AG09319 (cell line): ENCODE results near the gene TLR8.

ENCODE experiments used
- DNase-seq: peaks from one replicate; pipeline ENCODE4 v3.0.0-alpha.2; 2010; ENCODE audit warnings: low read depth; ENCODE audit errors: extremely low read depth
- CTCF ChIP-seq: IDR thresholded peaks from 2 replicates; pipeline ENCODE4 v1.5.1; 2011; ENCODE audit warnings: low read depth, mild to moderate bottlenecking, inconsistent platforms, low read length, moderate library complexity

TLR8 gene

GRCh38 chrX:12906046-12906761 is at the start of gene TLR8:
TLR8 (plus strand) TSS chrX:12906620; CDS start chrX:12906707, 87 bp downstream.
- TF ChIP-seq CTCF = no peak
- DNase-seq = no peak

- no peak for TF ChIP-seq CTCF
- DNase-seq = no peak
Measured at GRCh38 chrX:12865359-12865758, 41.1 kb upstream of the TLR8 start.

GRCh38 chrX:12866451-12867377 is 39.7 kb upstream of the TLR8 start, which contains the start of gene TLR7:
TLR7 (plus strand) TSS chrX:12867072; CDS start chrX:12867579, 507 bp downstream.
- no peak for DNase-seq
- no peak for TF ChIP-seq CTCF

- no peak for TF ChIP-seq CTCF
- no peak for DNase-seq
Measured at GRCh38 chrX:12867685-12868084, 38.7 kb upstream of the TLR8 start.

GRCh38 chrX:12868747-12869146 is 37.7 kb upstream of the TLR8 start:
- no peak for TF ChIP-seq CTCF
- no peak for DNase-seq

GRCh38 chrX:12871257-12871656 is 35.2 kb upstream of the TLR8 start:
- no peak for TF ChIP-seq CTCF

GRCh38 chrX:12872741-12873140 is 33.7 kb upstream of the TLR8 start:
- DNase-seq = no peak
- no peak for TF ChIP-seq CTCF

More at GRCh38 chrX:12871257-12871656, 35.2 kb upstream of the TLR8 start:
- DNase-seq = no peak
